G401 (cell line): ENCODE results near the gene SH3RF3. TPM values are rescaled to one million over a fixed set of nuclear protein-coding genes. Genes with fewer than 3 reads are reported as not detected.

Source experiments
- DNase-seq: peaks from one replicate; pipeline ENCODE4 v3.0.0-alpha.2; 2015; ENCODE audit warnings: low spot score
- in situ Hi-C: cut with HindIII; loops from 2 replicates; pipeline ENCODE4 v1.10.0; 2016; ENCODE audit warnings: low sequenced_read_pairs, mixed read lengths
- total RNA-seq: library from RNA; depleted of rRNA; stranded (reverse); fragments of >200 nt; shearing (Covaris generic); gene quantifications from 2 replicates; pipeline ENCODE4 v1.2.3, GENCODE V29; 2014

SH3RF3 gene
- total RNA-seq, 1 experiment from 2014 or later = not detected

- DNase-seq = peak; percentile 93
- in situ Hi-C loops = no loop called here
Observed at GRCh38 chr2:109497911-109498870, 369.2 kb downstream of the SH3RF3 start.

- in situ Hi-C loops = no loop called here
- no peak for DNase-seq
Observed at GRCh38 chr2:109498906-109499305, 369.9 kb downstream of the SH3RF3 start.

- in situ Hi-C loops = no loop called here
- DNase-seq = no peak
Observed at GRCh38 chr2:109499566-109499965, 370.6 kb downstream of the SH3RF3 start.

GRCh38 chr2:109500910-109501309 is 371.9 kb downstream of the SH3RF3 start:
- no peak for DNase-seq
- in situ Hi-C loops = no loop called here

GRCh38 chr2:109501461-109501860 is 372.5 kb downstream of the SH3RF3 start:
- no peak for DNase-seq
- in situ Hi-C loops = no loop called here

- DNase-seq = no peak
- in situ Hi-C loops = no loop called here
Observed at GRCh38 chr2:109503191-109503590, 374.2 kb downstream of the SH3RF3 start.

- in situ Hi-C loops = no loop called here
- no peak for DNase-seq
Observed at GRCh38 chr2:109507217-109507616, 378.2 kb downstream of the SH3RF3 start.

GRCh38 chr2:109507828-109508227 is 378.8 kb downstream of the SH3RF3 start:
- in situ Hi-C loops = no loop called here
- DNase-seq = no peak

GRCh38 chr2:109508556-109508955 is 379.6 kb downstream of the SH3RF3 start:
- no peak for DNase-seq
- in situ Hi-C loops = no loop called here

GRCh38 chr2:109510136-109511028 is 381.4 kb downstream of the SH3RF3 start:
- in situ Hi-C loops = no loop called here
- DNase-seq = peak; percentile 75

GRCh38 chr2:109511168-109511567 is 382.2 kb downstream of the SH3RF3 start:
- no peak for DNase-seq
- in situ Hi-C loops = no loop called here

- in situ Hi-C loops = no loop called here
- DNase-seq = no peak
Observed at GRCh38 chr2:109512076-109512475, 383.1 kb downstream of the SH3RF3 start.

GRCh38 chr2:109513230-109513629 is 384.2 kb downstream of the SH3RF3 start:
- in situ Hi-C loops = no loop called here
- DNase-seq = no peak

- in situ Hi-C loops = no loop called here
- no peak for DNase-seq
Observed at GRCh38 chr2:109513749-109514588, 385.0 kb downstream of the SH3RF3 start.

GRCh38 chr2:109514857-109515256 is 385.9 kb downstream of the SH3RF3 start:
- DNase-seq = no peak
- in situ Hi-C loops = no loop called here

GRCh38 chr2:109516445-109517117 is 387.6 kb downstream of the SH3RF3 start:
- in situ Hi-C loops = no loop called here
- no peak for DNase-seq

- in situ Hi-C loops = no loop called here
- DNase-seq = no peak
Observed at GRCh38 chr2:109517118-109517889, 388.3 kb downstream of the SH3RF3 start.

GRCh38 chr2:109519513-109519912 is 390.5 kb downstream of the SH3RF3 start:
- in situ Hi-C loops = no loop called here
- no peak for DNase-seq
